Skin epidermis (tissue), 12 donors: ENCODE data around the gene NPC1L1.

Experiments
- H3K27ac ChIP-seq, 21 experiments: fragments of 200-600 bp; sonication (generic) in 11 of 21; one replicate each; pipeline ENCODE4 v1.5.0; 2020; ENCODE audit warnings: mild to moderate bottlenecking in 3 of 21, inconsistent platforms in 2 of 21, moderate library complexity in 2 of 21
- H3K4me3 ChIP-seq, 7 experiments: fragments of 200-600 bp; sonication (generic) in 2 of 7; one replicate each; pipeline ENCODE4 v1.5.0; 2020; ENCODE audit warnings: inconsistent platforms in 2 of 7, mild to moderate bottlenecking in 2 of 7, moderate library complexity in 1 of 7

Gene NPC1L1

DNA sequence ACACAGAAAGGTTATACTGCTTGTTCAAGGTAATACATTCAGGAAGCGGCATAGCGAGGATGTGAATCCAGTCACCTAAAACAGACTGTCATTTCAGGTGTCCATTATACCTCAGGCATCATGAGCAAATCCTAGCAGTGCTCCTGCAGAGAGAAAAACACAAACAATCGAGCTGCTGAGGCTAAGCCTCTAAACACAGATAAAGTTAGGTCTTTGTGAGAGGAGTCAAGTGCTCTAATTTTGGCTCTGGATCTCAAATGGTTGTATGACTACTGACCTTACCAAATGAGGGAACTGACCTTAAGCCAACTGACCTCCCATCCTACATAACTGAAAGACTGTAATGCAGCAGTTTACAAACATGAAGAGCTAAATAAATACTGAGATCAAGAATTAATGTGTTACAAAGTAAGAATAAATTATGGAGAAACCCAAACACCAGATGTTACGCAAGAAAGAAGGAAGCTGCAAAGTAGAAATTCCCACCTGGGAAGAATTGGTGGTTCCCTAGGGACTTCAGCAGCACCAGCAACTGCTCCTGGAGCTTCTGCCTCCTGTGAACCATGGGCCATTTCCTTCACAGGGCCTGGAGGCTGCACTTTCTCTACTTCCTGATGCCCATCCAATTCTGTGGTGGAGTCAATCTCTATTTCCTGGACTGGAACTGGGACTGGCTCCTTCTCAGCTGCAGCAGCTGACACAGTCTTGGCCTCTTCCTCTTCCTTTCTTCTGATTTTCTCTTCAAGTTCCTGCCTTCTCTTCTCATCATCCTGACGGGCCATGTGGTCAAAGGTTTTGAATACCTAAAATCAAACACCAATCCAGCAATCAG is 56.4 kb downstream of the NPC1L1 start:
- Histone ChIP-seq H3K27ac (no peak overlapping the region), H3K4me3 (no peak overlapping the region)

DNA sequence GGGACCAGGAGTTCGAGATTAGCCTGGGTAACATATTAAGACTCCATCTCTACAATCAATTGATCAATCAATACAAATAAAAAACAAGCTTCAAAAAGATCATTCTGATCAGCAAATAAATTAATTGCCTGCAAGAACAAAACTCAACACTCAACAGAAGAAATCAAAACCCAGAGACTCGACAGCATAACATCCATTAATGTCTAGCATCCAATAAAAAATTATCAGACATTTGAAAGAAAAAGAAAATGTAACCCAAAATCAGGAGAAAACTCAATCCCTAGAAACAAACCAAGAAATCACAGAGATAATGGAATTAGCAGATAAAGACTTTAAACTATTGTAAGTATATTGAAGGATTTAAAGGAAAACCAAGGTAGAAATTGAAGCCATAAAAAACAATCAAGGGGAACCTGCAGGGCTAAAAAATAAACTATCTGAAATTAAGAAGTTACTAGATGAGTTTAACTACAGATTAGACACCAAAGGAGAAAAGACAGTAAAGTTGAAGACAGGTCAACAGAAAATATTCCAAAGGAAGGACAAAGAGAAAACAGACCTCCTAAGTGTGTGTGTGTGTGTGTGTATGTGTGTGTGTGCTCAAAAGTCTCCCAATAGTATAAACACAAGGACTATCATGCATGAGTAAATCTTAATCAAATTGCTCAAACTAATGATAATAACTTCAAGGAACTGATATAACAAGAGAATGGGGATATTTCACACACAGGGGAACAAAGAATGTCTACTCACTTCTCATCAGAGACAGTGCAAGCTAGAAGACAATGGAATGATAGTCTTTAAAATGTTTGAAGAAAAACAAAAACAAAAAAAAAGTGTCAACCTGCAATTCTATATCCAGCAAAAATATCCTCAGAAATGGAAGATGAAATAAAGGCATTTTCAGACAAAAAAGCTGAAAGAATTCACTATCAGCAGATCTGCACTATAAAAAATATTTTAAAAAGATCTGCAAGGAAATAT is 58.3 kb downstream of the NPC1L1 start:
- H3K4me3 ChIP-seq = no peak overlapping the region
- no peak overlapping the region for H3K27ac ChIP-seq

DNA sequence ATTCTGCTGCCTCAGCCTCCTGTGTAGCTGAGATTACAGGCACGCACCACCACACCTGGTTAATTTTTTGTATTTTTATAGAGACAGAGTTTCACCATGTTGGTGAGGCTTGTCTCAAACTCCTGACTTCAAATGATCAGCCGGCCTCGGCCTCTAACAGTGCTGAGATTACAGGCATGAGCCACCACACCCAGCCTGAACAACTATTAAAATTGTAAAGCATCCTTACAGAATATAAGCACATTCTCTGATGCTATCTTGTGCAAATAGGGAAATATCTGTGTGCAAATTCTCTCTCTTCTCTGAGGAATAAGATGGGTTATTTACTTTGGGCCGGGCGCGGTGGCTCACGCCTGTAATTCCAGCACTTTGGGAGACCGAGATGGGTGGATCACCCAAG is 63.2 kb downstream of the NPC1L1 start:
- H3K27ac ChIP-seq = no peak overlapping the region
- no peak overlapping the region for H3K4me3 ChIP-seq

DNA sequence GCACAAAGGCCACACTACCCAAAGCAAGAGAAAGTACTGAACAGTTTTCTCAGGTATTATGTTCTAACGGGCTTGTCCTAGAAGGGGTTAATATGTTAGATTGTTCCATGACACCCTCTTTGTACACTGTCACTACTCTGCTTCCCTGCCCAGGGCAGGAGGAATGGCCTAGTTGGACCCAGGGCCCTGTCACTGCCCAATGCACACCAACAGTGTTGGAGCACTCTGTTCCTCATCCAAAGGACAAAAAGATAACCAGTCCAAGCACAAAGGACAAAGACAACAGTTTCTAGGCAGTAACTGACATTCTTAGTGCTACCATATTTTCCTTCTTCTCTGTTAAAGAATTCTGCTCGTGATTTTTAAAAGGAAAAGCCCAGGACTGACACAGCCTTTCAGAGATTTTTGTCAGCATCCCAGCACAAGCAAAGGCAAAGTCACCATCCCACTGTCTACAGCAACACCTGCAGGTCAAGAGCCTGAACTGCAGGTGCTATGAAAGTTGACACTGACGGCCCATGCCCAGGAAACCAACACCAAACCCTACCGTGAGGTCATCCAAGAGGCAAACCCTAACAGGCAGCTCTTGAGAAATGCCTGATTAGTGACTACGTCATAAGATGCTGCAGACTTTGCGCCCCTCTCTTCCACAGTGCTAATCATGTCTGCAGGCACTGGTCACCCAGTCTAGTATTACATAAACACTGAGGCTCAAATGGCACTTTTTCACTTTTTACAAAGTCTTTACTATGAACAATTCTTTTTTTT is 63.9 kb downstream of the NPC1L1 start:
- Histone ChIP-seq H3K27ac (no peak overlapping the region), H3K4me3 (no peak overlapping the region)

DNA sequence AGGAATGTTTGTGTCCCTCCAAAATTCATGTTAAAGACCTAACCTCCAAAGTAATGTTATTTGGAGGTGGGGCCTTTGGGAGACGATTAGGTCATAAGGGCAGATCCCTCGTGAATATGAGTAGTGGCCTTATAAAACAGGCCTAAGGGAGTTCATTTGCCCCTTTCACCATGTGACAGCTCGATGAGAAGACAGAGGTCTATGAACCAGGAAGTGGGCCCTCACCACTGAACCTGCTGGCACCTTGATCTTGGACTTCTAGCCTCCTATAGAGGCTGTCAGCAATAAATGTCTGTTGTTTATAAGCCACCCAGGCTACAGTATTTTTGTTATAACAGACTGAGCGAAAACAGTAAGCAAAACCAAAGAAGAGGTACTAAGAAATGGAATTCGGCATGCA is 64.8 kb downstream of the NPC1L1 start:
- H3K27ac ChIP-seq = no peak overlapping the region
- H3K4me3 ChIP-seq = no peak overlapping the region

DNA sequence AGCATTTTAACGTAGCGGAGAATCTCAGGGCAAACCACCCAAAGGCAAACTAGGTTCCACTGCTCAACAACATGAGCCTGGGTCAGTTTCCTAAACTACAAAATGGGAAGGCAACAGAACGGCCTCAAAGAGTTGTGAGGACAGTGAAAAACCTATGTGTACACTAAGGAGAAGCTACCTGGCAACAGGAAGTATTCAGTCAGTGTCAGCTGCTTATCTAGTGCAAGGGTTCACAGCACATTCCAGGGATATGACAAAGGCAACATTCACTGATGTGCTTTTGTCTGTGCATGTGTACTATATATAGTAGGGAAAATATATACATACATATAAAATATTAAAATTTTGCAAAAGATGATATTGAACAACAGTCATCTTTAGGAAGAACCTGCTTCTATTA is 67.8 kb downstream of the NPC1L1 start:
- H3K27ac ChIP-seq = no peak overlapping the region
- no peak overlapping the region for H3K4me3 ChIP-seq

DNA sequence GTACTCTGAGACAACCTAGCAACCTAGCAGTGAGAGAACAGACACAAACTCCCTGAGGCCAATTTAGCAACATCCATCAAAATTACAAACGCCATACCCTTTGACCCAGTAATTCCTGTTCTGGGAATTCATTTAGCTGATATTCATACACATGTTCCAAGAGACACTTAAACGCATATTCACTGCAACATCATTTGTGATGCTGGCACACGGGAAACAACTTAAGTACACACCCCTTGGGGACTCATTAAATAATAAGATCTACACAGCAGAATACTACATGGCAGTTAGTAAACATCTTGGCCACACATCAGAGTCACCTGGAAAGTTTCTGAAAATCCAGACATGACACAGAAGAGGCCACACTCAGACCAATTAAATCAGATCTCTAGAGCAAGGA is 68.3 kb downstream of the NPC1L1 start:
- H3K27ac ChIP-seq = no peak overlapping the region
- H3K4me3 ChIP-seq = no peak overlapping the region

DNA sequence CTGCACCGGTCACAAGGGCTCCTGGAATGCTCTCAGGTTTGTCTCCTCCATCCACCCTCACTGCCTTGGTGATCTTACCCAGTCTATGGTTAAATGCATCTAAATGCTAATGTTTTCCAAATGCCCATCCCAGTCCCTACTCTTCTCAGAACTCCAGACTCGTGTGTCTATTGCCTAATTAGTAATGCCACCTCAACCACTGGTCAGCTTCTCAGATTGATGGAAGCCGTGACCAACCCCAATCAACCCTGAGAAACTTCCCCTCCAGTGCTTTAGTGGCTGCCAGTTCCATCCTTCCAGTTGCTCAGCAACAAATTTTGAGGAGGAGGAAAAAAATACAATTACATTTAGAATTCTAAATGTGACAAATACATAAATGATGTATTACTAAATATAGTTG is 69.3 kb downstream of the NPC1L1 start:
- Histone ChIP-seq H3K27ac (no peak overlapping the region), H3K4me3 (no peak overlapping the region)

DNA sequence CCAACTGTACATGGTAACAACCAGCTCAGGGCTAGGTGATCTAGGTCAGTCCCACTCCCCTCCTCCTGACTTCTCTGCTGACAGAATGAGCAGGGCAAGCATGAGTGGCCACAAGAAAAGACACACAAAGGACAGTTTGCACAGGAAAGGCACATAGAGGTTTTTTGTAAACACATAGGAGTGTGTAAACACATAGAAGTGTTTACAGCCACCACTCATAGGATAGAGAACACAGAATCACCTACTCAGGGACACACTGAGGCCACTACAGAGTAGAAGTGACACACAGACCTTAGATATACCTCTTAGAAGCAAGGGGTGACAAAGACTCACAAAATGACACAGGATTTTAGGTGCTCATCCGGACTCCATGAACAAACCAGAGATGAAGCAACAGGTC is 69.7 kb downstream of the NPC1L1 start:
- no peak overlapping the region for H3K27ac ChIP-seq
- no peak overlapping the region for H3K4me3 ChIP-seq

DNA sequence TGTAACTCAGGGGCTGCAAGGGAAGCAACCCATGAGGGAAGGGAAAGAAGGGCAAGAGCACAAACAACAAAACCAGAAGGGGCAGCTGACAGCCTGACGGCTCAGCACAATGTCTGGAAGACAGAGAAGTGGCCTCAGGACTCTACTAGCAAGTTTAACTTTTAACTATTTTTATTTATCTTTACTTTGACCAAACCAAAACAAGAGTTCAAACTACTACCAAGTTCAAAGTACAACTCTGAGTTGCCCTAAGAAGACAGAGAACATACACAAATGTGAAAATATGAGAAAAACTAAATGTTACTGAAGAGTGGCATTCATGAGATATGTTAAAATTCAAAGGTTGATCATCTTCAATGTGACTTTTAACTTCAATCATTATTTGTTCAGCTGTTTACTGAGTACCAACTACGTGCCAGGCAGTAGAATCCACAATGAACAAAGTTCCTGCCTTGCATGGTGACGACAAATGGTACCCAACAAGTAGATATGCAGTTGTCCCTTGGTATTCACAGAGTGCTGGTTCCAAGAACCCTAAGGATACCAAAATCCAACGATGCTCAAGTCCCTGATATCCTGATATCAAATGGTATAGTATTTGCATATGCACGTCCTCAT is 70.4 kb downstream of the NPC1L1 start:
- no peak overlapping the region for H3K27ac ChIP-seq
- H3K4me3 ChIP-seq = no peak overlapping the region

DNA sequence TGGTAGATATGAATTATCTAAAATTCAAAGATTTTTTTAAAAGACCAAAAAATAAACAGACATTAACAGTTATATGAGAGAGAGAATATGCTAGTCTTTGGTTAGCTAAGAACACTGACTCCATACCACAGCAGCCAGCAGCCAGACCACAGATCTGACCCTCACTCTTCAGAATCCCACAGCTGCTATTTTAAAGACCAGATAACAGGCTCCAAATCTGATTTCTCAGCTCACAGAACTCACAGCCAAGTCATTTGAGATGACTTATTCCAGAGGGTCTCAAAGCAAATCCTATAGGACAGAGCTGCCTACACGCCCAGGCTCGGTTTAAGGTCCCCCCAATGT is 71.0 kb downstream of the NPC1L1 start:
- Histone ChIP-seq H3K4me3 (no peak overlapping the region), H3K27ac (no peak overlapping the region)

DNA sequence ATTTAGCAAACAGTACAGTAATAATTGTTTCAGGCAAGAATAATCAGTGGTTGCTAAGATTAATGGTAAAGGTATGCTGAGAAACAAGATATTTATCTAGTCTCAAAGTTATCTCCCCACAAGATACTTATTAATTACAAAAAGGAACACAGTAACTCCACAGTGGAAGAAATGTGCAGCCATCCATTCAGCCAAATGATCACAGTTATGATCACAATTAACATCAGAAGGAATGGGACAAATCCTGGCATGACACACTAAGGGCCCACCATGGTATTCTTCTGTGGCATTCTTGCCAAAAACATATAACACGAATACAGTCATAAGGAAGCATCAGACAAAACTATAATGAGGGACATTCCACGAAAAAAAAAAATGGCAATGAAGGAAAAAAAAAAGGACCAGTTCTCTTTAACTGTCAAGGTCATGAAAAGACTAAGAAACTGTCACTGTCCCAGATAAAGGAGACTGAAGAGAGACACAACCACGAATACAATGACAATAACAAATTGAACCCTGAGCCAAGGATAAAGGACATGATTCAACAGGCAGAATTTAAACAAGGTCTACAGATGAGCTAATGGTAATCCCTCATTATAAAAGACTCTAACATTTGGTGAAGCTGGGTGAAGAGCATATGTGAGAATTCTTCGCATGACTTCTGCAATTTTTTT is 71.5 kb downstream of the NPC1L1 start:
- H3K27ac ChIP-seq = no peak overlapping the region
- H3K4me3 ChIP-seq = no peak overlapping the region

DNA sequence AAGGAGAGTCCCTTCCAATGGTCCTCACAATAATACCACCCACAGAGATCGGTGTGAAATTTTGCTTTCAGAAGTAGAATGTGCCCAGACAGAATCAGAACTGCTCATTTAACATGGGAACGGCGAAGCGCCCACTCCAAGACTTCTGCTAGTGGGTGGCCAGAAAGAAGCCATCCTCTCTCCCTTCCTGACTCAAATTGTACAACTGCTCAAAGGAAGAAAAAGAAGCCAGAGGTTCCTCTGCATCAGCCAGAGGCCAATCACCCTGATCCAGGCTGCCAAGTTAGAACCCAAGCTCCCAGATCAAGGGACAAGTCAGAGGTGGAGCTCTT is 73.9 kb downstream of the NPC1L1 start:
- H3K4me3 ChIP-seq = no peak overlapping the region
- no peak overlapping the region for H3K27ac ChIP-seq

DNA sequence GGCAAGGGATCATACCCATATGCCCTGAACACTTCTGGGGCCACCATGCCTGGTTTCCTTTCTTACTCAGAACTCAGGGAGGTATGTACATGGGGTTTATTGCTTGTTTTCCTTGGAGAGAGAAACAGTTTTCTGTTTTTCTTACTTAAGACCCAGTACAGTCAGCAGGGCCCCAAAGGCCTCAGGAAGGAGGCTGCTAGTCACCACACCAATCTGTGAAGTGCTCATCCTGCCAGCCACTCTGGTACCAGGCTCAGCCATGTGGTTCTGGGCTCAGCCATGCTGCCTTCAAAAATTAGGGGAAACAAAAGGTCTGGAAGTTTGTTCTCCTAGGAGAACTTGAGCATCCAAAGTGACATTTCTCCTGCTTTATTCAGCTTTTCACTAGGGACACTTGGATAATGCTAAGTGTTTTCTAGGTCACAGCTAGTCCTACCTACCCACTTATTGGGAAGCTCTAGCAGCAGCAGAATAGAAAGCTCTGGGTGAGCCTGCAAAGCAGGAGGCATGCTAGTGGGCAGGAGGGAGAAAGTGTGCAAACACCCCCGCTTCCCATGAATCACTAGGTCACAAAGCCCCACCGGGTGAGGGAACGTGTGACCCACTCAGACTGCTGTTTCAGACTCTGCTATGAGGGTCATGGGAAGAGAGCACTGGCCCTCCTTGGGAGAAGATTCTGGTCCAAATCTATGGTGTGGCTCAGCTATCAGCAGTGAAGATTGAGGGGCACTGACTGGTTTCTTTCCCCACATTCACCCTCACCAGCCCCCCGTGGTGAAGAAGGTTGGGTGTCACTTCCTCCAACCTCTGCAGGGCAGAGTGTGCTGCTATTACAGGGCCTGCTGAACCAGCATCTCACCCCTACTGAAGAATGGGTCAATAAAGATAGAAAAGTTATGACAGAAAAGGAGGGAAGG is 74.6 kb downstream of the NPC1L1 start:
- H3K27ac ChIP-seq = no peak overlapping the region
- H3K4me3 ChIP-seq = no peak overlapping the region

DNA sequence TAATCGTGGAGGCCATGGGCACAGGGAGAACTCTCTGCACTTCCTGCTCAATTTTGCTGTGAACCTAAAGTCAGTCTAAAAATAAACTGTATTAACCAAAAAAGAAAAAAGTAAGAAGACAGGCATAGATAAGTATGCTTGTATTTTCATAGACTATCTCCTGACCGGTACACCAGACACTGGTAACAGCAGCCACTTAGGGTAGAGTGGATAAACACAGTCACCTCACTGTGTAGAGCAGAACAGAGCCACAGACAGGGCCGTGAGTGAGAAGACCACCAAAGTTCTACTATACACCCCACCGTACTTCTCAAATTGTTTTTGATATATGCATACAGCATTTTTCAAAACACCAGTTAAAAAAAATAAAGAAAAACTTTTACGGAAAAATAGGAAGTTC is 75.6 kb downstream of the NPC1L1 start:
- no peak overlapping the region for H3K4me3 ChIP-seq
- H3K27ac ChIP-seq = no peak overlapping the region

DNA sequence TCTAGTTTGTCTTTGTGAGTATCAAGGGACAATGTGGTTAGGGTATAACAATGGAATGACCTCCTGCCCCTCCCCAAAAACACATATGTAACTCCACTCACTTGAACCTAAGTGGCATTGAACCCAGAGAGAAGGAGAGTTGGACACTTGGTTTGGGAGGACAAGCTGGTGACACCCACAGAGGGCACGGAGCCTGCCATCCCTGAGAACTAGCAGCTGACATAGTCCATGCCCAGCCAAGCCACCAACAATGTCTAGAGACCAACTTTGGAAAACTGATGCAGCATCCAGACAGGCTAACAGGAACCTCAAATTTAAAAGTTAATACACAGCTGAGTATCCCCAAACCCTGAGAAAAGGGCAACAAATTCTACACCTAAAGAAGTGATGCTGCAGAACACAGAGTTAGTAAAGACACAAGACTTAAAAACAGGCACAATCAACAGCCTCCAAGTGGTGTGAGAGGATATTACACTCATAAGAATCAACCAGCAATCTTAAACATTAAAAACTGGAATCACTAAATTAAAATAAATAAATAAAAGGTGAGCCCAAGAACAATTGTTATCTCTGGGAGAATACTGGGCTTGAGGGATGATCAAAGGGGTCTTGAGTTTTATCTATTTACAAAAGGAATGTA is 77.8 kb downstream of the NPC1L1 start:
- Histone ChIP-seq H3K4me3 (no peak overlapping the region), H3K27ac (no peak overlapping the region)
